Bone marrow (tissue), 2 donors: ENCODE data around the gene GPR156.

ENCODE experiments used
- DNase-seq, 2 donors: peaks; one replicate each; lab custom pipeline; 2025; lab: John Stamatoyannopoulos, UW

Gene GPR156

DNA sequence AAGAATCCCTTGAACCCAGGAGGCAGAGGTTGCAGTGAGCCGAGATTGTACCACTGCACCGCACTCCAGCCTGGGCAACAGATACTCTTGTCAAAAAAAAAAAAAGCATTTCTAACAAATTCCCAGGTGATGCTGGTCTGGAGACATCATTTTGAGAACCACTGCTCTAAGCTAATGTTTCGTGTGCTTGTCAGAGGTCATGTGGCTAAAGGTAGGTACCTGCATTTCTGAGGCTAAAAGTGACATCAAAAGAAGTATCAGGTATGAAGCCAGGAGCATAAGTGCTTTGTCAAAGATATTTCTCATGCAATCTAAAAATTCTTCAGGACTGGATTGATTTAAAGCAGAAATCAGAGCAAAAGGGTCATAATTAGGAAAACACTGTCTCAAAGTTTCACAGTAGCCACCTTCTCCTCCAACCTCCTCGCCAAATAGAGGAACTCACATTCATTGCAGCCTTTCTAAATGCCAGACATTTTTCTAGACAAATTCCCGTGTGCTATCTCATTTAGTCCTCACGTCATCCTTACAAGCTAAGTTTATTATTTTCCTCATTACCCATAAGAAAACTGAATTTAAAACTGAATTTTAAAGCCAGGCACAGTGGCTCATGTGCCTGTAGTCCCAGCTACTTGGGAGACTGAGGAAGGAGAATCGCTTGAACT is 165.0 kb downstream of the GPR156 start:
- DNase-seq: no peak
